Stimulated activated CD8-positive, alpha-beta memory T cell treated with anti-CD3 and anti-CD28 coated beads, Interleukin-12 subunit alpha, Interleukin-12 subunit beta, amount 100 ng/mL, for 24 hours (primary cell): Measurements from ENCODE around the gene OTP.

ENCODE experiments used
- DNase-seq: peaks from one replicate; pipeline ENCODE4 v3.0.0-alpha.2; 2020; ENCODE audit errors: extremely low read depth

The OTP gene

DNA sequence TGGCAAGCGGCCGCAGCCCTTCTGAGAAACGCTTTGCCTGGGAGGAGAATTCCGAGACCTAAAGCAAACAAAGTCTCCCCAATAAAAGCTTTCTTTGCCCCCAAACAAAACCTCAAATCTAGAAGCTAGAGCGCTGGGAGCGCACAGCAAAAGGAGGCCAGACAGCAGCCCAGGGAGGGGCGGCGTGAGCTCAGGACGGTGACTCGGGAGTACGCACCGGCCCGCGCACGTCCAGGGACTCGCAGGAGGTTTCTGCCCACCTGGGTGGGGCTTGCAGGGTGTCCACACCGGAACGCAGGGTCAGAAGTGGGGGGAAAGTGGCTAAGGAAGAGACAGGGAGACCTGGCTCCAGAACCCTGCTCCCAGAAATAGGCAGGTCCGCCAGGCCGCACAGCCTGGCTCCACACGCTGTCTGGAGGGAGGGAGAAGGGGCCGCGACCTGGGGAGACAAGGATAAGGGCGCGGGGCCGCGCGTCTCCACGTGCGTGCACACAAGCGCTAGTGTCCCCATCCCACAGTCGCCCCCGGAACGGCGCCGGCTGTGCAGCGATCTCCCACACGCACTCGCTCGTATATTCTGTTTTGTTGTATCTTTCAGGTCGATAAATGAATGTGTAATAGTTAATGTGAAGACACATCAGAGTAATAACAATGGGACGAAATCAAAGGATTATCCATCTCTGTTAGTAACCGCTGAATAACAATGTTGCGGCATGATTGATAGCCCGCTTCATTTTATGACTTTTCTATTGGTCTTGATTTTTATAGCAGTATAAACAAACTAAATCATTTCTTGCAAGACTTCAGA, 2.3 kb upstream of the OTP start:
- no peak for DNase-seq

DNA sequence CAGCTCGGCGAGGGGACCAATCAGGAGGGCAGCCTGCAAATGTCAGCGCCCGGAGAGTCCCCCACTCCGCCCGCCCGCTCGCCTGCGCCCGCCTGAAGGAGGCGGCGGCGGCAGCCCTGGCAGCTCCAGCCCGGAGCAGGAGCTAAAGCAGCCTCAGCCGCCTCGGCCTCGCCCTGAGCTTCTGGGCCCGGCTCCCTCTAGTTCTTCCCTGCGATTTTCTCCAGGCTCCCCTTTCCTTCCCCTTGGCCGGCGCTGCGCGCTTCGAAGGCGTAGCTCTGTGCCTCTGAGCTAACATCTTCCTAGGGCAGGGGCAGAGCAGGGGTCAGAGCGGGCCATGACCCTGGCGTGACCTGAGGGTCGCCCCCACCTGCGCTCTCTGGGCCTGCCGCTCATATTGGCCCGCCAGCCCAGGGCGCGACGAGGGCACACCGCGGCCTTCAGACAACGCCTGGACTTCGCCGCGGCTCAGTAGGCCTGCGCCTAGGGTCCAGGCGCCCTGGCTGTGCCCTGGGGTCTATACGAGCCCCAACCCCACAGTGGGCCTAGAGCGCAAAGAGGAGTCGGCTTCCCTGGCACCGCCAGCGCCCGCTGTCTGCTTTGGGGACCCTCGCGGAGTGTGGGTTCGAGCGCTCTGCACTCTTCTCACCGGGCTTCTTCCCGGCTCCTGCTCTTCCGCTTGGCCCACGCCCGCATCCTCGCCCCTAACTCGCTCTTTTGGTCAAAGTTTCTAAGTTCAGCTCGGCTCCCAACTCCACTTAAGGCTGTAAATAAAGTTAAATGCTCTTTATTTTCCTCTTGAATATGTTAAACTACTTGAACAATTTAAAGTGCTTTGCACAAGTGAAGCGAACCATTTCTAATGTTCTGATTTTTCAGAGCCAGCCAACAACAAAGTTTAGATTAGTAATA, 504 bp upstream of the OTP start:
- no peak for DNase-seq

DNA sequence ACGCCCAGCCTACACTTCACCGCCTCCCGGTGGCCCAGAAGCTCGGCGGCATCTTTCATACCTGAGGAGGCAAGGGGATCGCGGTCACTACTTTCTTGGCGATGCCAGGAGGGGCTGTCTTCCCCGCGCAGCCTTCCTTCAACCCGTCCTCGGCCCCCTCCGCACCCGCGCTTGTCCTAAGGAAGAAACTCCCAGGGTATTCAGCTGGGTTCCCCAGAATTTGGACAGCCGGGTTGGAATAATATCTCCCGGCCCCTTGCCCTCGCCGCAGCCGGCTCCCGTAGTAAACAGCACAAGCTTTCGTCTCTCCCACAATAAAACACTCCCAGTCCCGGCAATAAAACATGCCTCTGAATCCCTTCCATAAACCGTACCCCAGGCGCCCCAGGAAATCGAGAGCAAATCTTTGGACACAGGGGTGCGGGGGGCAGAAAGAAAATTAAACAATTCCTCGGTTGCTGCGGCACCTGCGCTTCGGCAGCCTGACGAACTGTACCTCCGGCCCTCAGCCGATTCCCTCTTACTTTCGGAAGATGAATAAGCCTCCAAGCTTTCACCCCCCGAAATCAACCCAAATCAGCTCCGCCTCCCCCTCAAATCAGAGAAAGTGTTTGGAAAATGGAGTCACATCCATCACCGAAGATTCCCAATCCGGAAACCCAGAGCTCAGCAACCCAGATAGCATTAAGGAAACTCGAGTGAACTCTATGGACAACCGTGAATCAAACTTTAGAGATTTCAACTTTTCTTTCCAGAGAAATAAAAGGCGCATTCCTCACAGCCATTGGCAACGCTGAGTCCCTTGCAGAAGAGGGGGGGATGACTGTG, 1.1 kb downstream of the OTP start:
- DNase-seq: no peak

DNA sequence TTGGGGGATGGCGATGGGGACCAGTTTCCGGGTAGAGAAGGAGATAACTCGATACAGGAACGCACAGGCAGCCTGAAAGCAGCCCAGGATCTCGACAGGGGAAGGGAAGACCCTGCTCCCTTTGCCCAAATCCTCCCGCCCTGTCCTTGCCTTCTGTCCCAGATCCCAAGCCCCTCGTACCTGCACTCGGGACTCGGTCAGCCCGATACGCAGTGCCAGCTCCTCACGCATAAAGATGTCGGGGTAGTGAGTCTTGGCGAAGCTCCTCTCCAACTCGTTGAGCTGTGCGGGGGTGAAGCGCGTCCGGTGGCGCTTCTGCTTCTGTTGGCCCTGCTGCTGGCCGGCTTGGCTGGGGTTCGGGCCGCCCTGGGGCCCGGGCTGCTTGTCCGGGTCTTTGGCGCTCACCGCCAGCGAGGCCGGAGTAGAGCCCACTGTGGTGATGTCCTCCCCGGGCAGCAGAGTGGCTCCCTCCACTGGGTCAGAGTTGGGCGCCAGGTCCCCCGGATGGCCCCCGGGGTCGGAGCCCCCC, 1.8 kb downstream of the OTP start:
- no peak for DNase-seq

DNA sequence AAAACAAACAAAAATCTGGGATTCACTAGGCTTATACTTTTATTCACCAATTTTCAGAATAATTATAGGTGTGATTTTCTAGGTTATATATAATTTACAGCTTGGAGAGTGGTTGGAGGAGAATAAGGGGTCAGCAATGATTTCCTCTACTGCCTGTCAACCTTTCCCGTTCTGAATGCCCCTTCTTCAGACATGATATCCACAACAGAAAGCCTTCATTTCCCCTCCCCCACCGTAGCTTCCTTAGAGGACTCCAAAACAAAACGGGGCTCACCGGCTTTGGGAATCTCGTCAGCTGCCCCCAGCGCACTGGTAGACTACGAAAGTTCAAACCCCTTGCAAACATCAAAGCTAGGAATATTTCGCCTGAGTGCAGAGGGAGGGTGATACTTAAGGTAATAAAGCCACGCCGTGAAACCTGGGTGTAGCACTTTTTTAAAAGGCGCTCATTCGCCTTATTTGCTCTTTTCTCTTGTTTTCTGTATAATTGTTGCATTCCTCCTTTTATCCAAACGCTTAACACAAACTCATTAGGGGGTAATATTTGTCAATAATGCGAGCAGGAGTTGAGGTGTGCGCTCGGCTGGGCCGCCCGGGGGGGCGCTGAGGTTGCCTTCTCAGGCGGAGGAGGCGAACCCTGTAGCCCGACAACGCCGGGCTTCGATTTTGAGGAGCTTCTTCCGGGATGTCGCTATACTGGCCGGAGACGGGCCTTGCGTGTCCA, 2.4 kb downstream of the OTP start:
- no peak for DNase-seq

DNA sequence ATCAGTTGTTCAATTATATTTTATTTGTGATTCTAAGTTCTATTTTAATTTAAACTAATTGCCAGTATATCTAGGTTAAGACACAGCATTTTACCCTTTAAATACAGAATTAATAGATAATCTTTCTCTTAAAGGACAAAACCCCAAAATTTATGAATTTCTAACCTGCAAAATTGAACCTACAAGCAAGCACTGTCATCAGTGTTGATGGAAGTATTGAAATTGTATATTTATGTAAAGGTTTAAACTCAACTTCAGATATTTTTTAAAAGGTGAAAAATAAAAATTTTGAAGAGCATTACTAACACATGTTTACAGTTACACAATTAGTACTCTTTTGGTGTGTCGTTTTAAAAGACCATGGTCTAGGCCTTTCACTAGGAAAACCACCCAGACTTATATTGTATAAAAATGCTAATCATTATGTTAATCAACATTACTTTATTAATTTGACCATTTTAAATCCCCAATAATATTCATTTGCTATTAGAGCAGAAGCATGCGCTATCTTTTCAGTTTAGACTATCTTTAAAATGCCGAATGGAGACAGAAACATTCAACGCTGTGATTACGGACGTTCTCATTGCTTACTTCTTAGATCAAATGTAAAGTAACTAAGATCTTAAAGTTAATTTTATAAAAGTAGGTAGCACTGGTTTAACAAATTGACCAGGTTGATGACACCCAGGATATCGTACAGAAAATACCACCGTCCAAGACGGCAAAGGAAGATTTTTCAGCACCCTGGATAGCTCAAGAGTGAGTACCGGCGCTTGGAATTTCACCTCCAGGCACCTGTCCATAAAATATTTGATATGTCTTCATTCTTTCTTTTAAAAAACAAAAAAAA, 3.2 kb downstream of the OTP start:
- no peak for DNase-seq

- no peak for DNase-seq
Measured at GRCh38 chr5:77633709-77634108, 4.8 kb downstream of the OTP start.

GRCh38 chr5:77633207-77633675, 5.3 kb downstream of the OTP start:
- DNase-seq: no peak

- no peak for DNase-seq
Measured at GRCh38 chr5:77632526-77633206, 5.8 kb downstream of the OTP start.

DNA sequence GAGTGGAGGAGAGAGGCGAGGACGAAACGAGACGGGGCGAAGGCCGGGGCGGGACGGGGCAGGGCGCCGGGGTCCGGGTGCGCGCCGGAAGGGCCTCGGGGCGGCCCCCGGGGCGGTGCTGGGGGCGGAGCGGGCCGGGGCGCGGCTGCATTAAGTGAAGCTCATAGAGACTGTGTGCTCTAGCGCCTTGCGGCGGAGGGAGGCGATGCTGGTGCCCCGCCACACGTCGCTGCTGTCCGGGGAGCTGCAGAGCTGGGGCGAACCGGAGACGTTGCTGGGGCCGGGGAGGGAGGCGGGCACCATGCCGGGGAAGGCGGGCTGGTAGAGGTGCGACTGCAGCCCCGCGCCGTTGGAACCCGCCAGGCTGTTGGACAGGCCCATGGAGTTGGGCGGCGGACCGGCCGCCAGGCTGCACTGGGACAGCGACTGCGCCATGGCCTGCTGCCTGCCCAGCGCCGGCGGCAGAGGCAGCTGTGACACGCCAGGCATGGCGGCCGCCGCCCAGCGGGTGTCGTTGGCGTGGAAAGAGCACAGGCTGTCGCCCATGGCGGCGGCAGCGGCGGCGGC, 8.3 kb downstream of the OTP start:
- no peak for DNase-seq

DNA sequence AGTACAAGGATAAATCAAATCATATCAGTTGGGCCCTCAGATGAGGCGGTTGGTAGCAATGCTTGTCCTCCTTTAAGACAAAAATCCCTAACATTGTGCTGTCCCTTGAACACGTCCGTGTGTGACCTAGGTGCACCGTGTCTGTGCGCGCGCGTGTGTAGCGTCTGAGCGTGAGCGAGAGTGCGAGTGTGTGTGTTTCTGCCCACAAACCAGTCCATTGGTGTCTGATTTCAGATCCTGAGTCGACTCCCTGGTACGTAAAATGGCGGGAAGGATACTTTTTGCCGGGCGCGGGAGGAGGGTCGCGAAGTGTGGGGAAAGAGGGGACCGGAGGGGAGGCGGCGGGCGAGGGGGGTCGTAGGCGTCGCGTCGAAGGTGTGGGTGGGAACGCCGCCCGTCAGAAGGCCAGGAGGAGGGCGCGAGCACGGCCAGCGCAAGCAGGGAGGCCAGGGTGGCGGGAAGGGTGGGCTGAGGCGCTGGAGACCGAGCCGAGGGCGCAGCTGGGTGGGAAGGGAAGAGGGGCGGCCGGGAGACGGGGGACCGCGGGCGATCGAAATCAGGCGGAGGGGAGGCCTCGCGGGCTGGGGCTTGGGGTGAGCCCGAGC, 8.9 kb downstream of the OTP start:
- no peak for DNase-seq

DNA sequence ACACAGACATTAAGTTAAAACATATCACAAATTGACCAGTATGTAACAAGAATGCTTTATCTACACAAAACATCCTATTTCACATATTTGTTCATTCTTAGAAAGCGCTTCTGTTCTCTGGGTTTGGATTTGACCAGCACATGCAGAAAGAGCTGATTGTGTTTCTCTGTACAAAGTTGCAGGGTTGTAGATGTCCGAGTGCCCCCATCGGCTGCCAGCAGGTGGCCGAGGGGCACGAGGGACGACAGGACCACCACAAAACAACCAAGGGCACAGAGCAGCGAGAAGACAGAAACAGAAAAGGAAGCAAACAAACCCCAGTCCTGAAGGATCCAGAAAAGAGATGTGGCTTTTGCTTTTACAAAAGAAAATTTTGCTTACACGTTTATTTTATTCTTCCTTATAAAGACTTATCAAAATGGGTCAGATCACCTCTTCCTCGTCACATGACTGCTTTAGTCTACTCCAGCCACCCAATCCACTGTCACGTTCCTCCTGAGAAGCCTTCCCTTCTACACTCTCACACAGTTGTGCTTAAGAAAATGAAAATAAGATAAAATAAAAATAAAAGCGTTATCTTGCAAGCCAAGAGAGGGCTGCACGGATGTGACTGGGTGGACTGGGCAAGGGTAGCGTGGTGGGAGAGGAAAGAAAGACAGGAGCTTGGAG, 9.5 kb downstream of the OTP start:
- DNase-seq: no peak

GRCh38 chr5:77627869-77628674, 10.4 kb downstream of the OTP start:
- no peak for DNase-seq

DNA sequence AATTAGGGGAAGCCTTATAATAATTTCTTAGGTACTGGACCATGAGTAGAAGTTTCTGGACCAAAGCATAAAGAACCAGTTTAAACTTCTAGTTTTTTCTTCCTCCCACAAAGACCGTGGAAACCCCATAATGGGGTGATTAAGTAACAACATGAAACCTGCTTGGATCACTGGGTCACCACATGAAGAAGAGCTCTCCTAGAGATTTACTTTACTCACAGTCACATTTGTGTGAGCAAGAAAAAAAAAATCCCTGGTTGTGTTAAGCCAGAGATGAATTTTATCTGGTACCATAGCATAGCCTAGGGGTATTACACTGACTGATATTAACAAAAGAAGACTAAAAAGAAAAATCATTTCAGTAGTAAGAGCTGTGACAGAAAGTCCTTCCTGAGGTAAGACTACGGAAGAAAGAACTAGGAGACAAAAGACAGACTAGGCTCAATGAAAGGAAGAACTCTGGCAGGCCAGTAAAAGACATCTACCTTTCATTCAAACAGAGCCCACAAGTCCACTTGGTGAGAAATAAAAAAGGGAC, 15.2 kb downstream of the OTP start:
- DNase-seq: no peak

DNA sequence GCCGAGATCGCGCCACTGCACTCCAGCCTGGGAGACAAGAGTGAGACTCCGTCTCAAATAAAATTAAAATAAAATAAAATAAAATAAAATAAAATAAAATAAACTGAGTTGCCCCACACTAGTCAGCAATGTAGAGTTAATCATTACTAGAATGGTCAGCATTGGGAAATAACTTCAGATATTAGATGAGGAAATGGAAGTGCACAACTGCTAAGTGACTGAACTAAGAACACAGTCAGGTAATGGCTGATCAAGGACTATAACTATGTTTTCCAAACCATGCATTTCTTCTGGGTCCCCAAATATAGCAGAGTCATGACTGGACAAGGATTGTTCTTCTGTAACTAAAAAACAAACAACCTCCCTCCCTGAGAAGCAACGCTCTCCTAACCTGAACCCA, 17.1 kb downstream of the OTP start:
- no peak for DNase-seq

- no peak for DNase-seq
Measured at GRCh38 chr5:77620405-77620804, 18.1 kb downstream of the OTP start.

GRCh38 chr5:77616920-77617319, 21.6 kb downstream of the OTP start:
- DNase-seq: no peak
